HPDE6-E6E7 (cell line): ENCODE measurements around the gene MUSTN1.

Experiments used
- DNase-seq: peaks from one replicate; pipeline ENCODE4 v3.0.0; 2011; ENCODE audit warnings: missing footprints; ENCODE audit errors: extremely low spot score

MUSTN1 gene

GRCh38 chr3:52835766-52836470 is 1.1 kb upstream of the MUSTN1 start:
- DNase-seq: no peak

- no peak for DNase-seq
These were observed 1.6 kb downstream of the MUSTN1 start for GRCh38 chr3:52833202-52833601.

- DNase-seq: peak; percentile 5
These were observed 3.1 kb downstream of the MUSTN1 start for GRCh38 chr3:52831500-52832301.

GRCh38 chr3:52830535-52831258 is 4.1 kb downstream of the MUSTN1 start, which contains the start of gene ITIH4:
ITIH4 (minus strand) TSS chr3:52830672; CDS start chr3:52830642, 30 bp downstream.
- DNase-seq: no peak

GRCh38 chr3:52829906-52830463 is 4.8 kb downstream of the MUSTN1 start:
- DNase-seq: no peak

- DNase-seq: no peak
These were observed 5.3 kb downstream of the MUSTN1 start for GRCh38 chr3:52829482-52829881.

GRCh38 chr3:52827866-52828376 is 6.9 kb downstream of the MUSTN1 start:
- no peak for DNase-seq

GRCh38 chr3:52827441-52827840 is 7.4 kb downstream of the MUSTN1 start:
- DNase-seq: no peak

- no peak for DNase-seq
These were observed 10.8 kb downstream of the MUSTN1 start for GRCh38 chr3:52824037-52824436.

GRCh38 chr3:52822363-52822762 is 12.5 kb downstream of the MUSTN1 start:
- no peak for DNase-seq

- peak; percentile 4 for DNase-seq
These were observed 14.1 kb downstream of the MUSTN1 start for GRCh38 chr3:52820736-52821135.

- no peak for DNase-seq
These were observed 14.9 kb downstream of the MUSTN1 start for GRCh38 chr3:52819936-52820335.

- DNase-seq: no peak
These were observed 17.0 kb downstream of the MUSTN1 start for GRCh38 chr3:52817860-52818259.

- DNase-seq: no peak
These were observed 17.6 kb downstream of the MUSTN1 start for GRCh38 chr3:52817221-52817620.

GRCh38 chr3:52816654-52817053 is 18.2 kb downstream of the MUSTN1 start:
- DNase-seq: no peak

- no peak for DNase-seq
These were observed 18.6 kb downstream of the MUSTN1 start for GRCh38 chr3:52816199-52816598.

GRCh38 chr3:52813810-52814209 is 21.0 kb downstream of the MUSTN1 start:
- DNase-seq: no peak

- DNase-seq: no peak
These were observed 23.3 kb downstream of the MUSTN1 start for GRCh38 chr3:52811452-52812011.

- no peak for DNase-seq
These were observed 23.9 kb downstream of the MUSTN1 start for GRCh38 chr3:52810923-52811322.

- no peak for DNase-seq
These were observed 25.0 kb downstream of the MUSTN1 start for GRCh38 chr3:52809662-52810377.

- no peak for DNase-seq
These were observed 25.7 kb downstream of the MUSTN1 start for GRCh38 chr3:52809149-52809548.
